ENCODE data around the gene DDX59. TPM values are rescaled to one million over a fixed set of nuclear protein-coding genes. Genes with fewer than 3 reads are reported as not detected.
A peak's percentile ranks its signal among the peaks of the same experiment; 100 is the strongest.

DDX59 gene
- total and polyA plus RNA-seq, 8 donors, result 12.1 to 23.9 (median 21.0) TPM

GRCh38 chr1:200665861-200666260, 3.8 kb downstream of the DDX59 start:
- WGBS, 5 donors, result 31 to 51% (median 40%) methylated on average over 2 of the region's 2 CpGs
- intact Hi-C loops (cut with DNase I; ENCODE audit: low total_unique reads), result no loop called here

GRCh38 chr1:200660719-200661118, 9.0 kb downstream of the DDX59 start:
- no peak for TF ChIP-seq CTCF (IDR thresholded peaks at IDR 0.05)
- TF ChIP-seq POLR2A (IDR thresholded peaks at IDR 0.05), result no peak
- TF ChIP-seq POLR2AphosphoS5 (IDR thresholded peaks at IDR 0.05), result no peak
- no peak for TF ChIP-seq EP300 (IDR thresholded peaks at IDR 0.05)
- Histone ChIP-seq H3K4me3 (no peak overlapping the region), H3K4me1 (peaks cover 0 to 15% (median 7%) of the 10 kb centered on the region in 4 donors), H3K27ac (no peak overlapping the region), H3K36me3 (peaks cover 36 to 98% (median 94%) of the 10 kb centered on the region in 4 donors), H3K9me3 (no peaks in the 10 kb centered on the region), H3K27me3 (no peaks in the 10 kb centered on the region)
- WGBS, 5 donors, result 74 to 90% (median 87%) methylated on average over 6 of the region's 6 CpGs
- peak in 1 of 2 donors; percentile 10 for DNase-seq
- intact Hi-C loops (cut with DNase I; ENCODE audit: low total_unique reads), result no loop called here

More at GRCh38 chr1:200665861-200666260, 3.8 kb downstream of the DDX59 start:
- Histone ChIP-seq H3K9me3 (no peaks in the 10 kb centered on the region), H3K4me1 (peaks cover 10 to 51% (median 29%) of the 10 kb centered on the region in 4 donors), H3K4me3 (no peak overlapping the region), H3K27ac (peak overlapping the region in 3 of 5 donors; percentile 15 to 42 (median 31)), H3K27me3 (no peaks in the 10 kb centered on the region), H3K36me3 (peaks cover 23 to 54% (median 52%) of the 10 kb centered on the region in 4 donors)
- DNase-seq, result peak in 1 of 2 donors; percentile 30
- TF ChIP-seq EP300 (IDR thresholded peaks at IDR 0.05), result no peak

- peaks cover 45 to 100% (median 98%) of the 10 kb centered on the region in 4 donors for H3K36me3 ChIP-seq
- H3K4me1 ChIP-seq, result peaks cover 0 to 7% (median 2%) of the 10 kb centered on the region in 4 donors
- intact Hi-C loops (cut with DNase I; ENCODE audit: low total_unique reads), result no loop called here
- 90 to 97% (median 94%) methylated on average over 1 of the region's 1 CpG for WGBS, 5 donors
- H3K27me3 ChIP-seq, result no peaks in the 10 kb centered on the region
- TF ChIP-seq POLR2AphosphoS5 (IDR thresholded peaks at IDR 0.05) (no peak), POLR2A (IDR thresholded peaks at IDR 0.05) (no peak), CTCF (IDR thresholded peaks at IDR 0.05) (no peak), EP300 (IDR thresholded peaks at IDR 0.05) (no peak)
- DNase-seq, result no peak
- no peaks in the 10 kb centered on the region for H3K9me3 ChIP-seq
- H3K27ac ChIP-seq, result no peak overlapping the region
- no peak overlapping the region for H3K4me3 ChIP-seq
These were observed 10.4 kb downstream of the DDX59 start for GRCh38 chr1:200659269-200659668.

- intact Hi-C loops (cut with DNase I; ENCODE audit: low total_unique reads), result no loop called here
- 87 to 99% (median 98%) methylated on average over 3 to 4 of the region's 4 CpGs for WGBS, 5 donors
- no peak for DNase-seq
- H3K4me1 ChIP-seq, result peaks cover 0 to 5% (median 0%) of the 10 kb centered on the region in 4 donors
- peaks cover 37 to 99% (median 98%) of the 10 kb centered on the region in 4 donors for H3K36me3 ChIP-seq
- no peak overlapping the region for H3K4me3 ChIP-seq
- no peak overlapping the region for H3K27ac ChIP-seq
- no peaks in the 10 kb centered on the region for H3K9me3 ChIP-seq
- TF ChIP-seq POLR2AphosphoS5 (IDR thresholded peaks at IDR 0.05), result no peak
- no peak for TF ChIP-seq EP300 (IDR thresholded peaks at IDR 0.05)
- no peak for TF ChIP-seq POLR2A (IDR thresholded peaks at IDR 0.05)
- TF ChIP-seq CTCF (IDR thresholded peaks at IDR 0.05), result no peak
- H3K27me3 ChIP-seq, result no peaks in the 10 kb centered on the region
These were observed 11.5 kb downstream of the DDX59 start for GRCh38 chr1:200658037-200658818.

- intact Hi-C loops (cut with DNase I; ENCODE audit: low total_unique reads), result no loop called here
- no peaks in the 10 kb centered on the region for H3K4me1 ChIP-seq
- DNase-seq, result no peak
- peaks cover 25 to 95% (median 90%) of the 10 kb centered on the region in 4 donors for H3K36me3 ChIP-seq
- no peak overlapping the region for H3K27ac ChIP-seq
- no peak for TF ChIP-seq POLR2A (IDR thresholded peaks at IDR 0.05)
- no peak for TF ChIP-seq POLR2AphosphoS5 (IDR thresholded peaks at IDR 0.05)
- TF ChIP-seq EP300 (IDR thresholded peaks at IDR 0.05), result no peak
- no peak for TF ChIP-seq CTCF (IDR thresholded peaks at IDR 0.05)
- H3K9me3 ChIP-seq, result no peaks in the 10 kb centered on the region
- WGBS, 5 donors, result 92 to 98% (median 97%) methylated on average over 5 of the region's 5 CpGs
- H3K4me3 ChIP-seq, result no peak overlapping the region
- H3K27me3 ChIP-seq, result no peaks in the 10 kb centered on the region
These were observed 15.0 kb downstream of the DDX59 start for GRCh38 chr1:200654660-200655059.

Data from stomach (tissue), 9 donors.